ENCODE results near the gene CEP72.
"Not testable (repeated sequence)": the region's sequence is repeated elsewhere in the genome, so short reads cannot be mapped to it uniquely, and the experiment has no call there.

The CEP72 gene

GRCh38 chr5:610744-611730 is 1.1 kb upstream of the CEP72 start:
- DNase-seq (ENCODE audit: extremely low read depth in 1 of 2, low read depth in 1 of 2) = no peak

GRCh38 chr5:612498-613424 is 621 bp downstream of the CEP72 start:
- no peak for DNase-seq (ENCODE audit: extremely low read depth in 1 of 2, low read depth in 1 of 2)

GRCh38 chr5:616484-617039 is 4.4 kb downstream of the CEP72 start:
- DNase-seq (ENCODE audit: extremely low read depth in 1 of 2, low read depth in 1 of 2) = no peak

GRCh38 chr5:617896-618295 is 5.8 kb downstream of the CEP72 start:
- no peak for DNase-seq (ENCODE audit: extremely low read depth in 1 of 2, low read depth in 1 of 2)

GRCh38 chr5:618450-618849 is 6.3 kb downstream of the CEP72 start:
- no peak for DNase-seq (ENCODE audit: extremely low read depth in 1 of 2, low read depth in 1 of 2)

- DNase-seq (ENCODE audit: extremely low read depth in 1 of 2, low read depth in 1 of 2) = no peak
Observed at GRCh38 chr5:619444-619843, 7.3 kb downstream of the CEP72 start.

- DNase-seq (ENCODE audit: extremely low read depth in 1 of 2, low read depth in 1 of 2) = no peak
Observed at GRCh38 chr5:620152-620551, 8.0 kb downstream of the CEP72 start.

GRCh38 chr5:620586-621180 is 8.5 kb downstream of the CEP72 start:
- DNase-seq (ENCODE audit: extremely low read depth in 1 of 2, low read depth in 1 of 2) = no peak

GRCh38 chr5:621341-621761 is 9.2 kb downstream of the CEP72 start:
- no peak for DNase-seq (ENCODE audit: extremely low read depth in 1 of 2, low read depth in 1 of 2)

GRCh38 chr5:622359-622758 is 10.2 kb downstream of the CEP72 start:
- DNase-seq (ENCODE audit: extremely low read depth in 1 of 2, low read depth in 1 of 2) = no peak

GRCh38 chr5:622946-623522 is 10.9 kb downstream of the CEP72 start:
- DNase-seq (ENCODE audit: extremely low read depth in 1 of 2, low read depth in 1 of 2) = no peak

GRCh38 chr5:623531-623930 is 11.4 kb downstream of the CEP72 start:
- DNase-seq (ENCODE audit: extremely low read depth in 1 of 2, low read depth in 1 of 2) = no peak

GRCh38 chr5:624118-624950 is 12.2 kb downstream of the CEP72 start:
- no peak for DNase-seq (ENCODE audit: extremely low read depth in 1 of 2, low read depth in 1 of 2)

GRCh38 chr5:624951-625230 is 12.8 kb downstream of the CEP72 start:
- DNase-seq (ENCODE audit: extremely low read depth in 1 of 2, low read depth in 1 of 2) = no peak

- no peak for DNase-seq (ENCODE audit: extremely low read depth in 1 of 2, low read depth in 1 of 2)
Observed at GRCh38 chr5:625516-625915, 13.4 kb downstream of the CEP72 start.

GRCh38 chr5:626850-627249 is 14.7 kb downstream of the CEP72 start:
- no peak for DNase-seq (ENCODE audit: extremely low read depth in 1 of 2, low read depth in 1 of 2)

GRCh38 chr5:627840-628239 is 15.7 kb downstream of the CEP72 start:
- DNase-seq (ENCODE audit: extremely low read depth in 1 of 2, low read depth in 1 of 2) = no peak

GRCh38 chr5:628351-629205 is 16.4 kb downstream of the CEP72 start:
- DNase-seq (ENCODE audit: extremely low read depth in 1 of 2, low read depth in 1 of 2) = not testable (repeated sequence)

- no peak for DNase-seq (ENCODE audit: extremely low read depth in 1 of 2, low read depth in 1 of 2)
Observed at GRCh38 chr5:633501-633955, 21.4 kb downstream of the CEP72 start.

Measured in activated CD8-positive, alpha-beta memory T cell treated with anti-CD3 and anti-CD28 coated beads for 1 hour (primary cell).